GM21737 (cell line): ENCODE data around the gene PHACTR2.

ENCODE experiments used
- ATAC-seq: cut with Tn5 transposase; IDR thresholded peaks from one replicate; pipeline ENCODE4 v1.9.1; 2021; ENCODE audit warnings: mild to moderate bottlenecking, moderate library complexity; ENCODE audit not compliant: unreplicated experiment

Gene PHACTR2

DNA sequence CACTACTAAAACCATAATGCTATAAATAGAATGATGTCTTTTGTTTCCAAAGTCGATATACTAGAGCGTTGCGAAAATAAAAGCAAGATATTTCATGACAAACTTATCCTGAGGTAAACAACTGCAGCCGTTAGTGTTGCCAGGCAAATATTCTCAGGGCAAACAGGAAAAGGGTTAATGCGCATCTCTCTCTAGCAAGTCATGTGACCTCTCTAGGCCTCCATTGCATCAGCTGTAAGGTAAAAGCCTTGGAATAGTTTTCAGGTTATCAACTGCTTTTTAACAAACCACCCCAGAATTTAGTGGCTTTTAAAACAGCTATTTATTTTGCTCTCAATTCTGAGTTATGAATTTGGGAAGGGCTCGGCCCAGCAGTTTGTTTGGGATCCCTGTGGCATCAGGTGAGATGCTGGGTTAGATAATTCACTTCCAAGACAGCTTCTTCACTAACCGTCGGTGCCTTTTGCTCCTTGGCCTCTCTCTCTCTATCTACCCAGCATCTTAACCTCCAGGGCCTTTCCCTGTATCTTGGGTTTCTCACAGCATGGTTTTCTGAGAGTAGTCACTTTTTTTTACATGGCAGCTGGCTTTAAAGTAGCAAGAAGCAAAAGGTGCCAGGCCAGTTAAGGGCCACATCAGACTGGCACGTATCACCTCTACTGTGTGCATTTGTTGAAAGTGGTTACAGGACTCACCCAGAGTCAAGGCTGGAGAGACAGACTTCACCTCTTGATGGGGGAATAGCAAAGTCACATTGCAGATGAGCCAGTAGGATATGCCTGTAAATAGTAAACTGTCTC is 126.2 kb downstream of the PHACTR2 start:
- ATAC-seq = no peak

DNA sequence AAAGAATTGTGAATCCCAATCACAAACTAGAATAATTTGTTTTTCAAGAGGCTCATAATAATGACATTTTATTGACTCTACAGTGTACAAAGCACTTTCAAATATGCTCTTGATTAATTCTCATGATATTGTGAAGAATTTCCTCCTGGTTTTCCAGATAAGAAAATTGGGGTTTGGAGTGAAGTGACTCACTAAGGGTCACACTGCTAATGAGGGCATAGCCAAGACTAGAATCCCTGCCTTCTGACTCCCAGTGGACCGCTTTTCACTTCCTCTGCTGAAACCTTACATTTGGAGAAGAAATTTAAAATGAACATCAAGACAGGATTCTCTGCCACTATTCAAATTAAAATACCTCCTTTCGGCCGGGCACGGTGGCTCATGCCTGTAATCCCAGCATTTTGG is 127.1 kb downstream of the PHACTR2 start:
- ATAC-seq = no peak

DNA sequence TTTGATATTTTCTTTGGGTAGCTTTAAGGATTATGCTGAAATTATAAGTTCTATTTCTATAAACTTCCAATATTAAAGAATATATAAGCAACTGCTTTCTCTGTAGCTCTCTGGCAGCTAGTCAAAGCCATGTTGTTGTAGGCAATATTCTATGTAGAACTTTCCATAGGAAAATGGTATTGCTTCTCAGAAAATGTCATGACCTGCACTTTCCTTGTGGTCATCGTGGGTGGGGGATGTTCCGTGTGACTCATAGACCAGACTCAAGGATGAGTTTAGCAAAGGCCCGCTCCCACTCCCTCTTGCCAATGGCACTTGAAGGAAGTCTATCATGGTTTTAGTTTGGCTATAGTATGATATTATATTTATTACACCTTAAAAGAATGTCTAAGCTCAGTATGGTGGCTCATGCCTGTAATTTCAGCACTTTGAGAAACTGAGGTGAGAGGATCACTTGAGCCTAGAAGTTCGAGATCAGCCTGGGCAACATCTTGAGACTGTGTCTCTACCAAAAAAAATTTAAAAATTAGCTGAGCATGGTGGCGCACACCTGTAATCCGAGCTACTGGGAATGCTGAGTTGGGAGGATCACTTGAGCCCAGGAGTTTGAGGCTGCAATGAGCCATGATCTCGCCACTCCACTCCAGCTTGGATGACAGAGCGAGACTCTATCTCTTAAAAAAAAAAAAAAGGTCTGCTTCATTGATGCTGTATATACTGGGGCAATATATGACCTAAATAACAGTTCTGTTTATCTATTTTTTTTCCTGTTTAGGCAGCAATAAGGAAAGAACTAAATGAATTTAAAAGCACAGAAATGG is 128.7 kb downstream of the PHACTR2 start:
- ATAC-seq = no peak

DNA sequence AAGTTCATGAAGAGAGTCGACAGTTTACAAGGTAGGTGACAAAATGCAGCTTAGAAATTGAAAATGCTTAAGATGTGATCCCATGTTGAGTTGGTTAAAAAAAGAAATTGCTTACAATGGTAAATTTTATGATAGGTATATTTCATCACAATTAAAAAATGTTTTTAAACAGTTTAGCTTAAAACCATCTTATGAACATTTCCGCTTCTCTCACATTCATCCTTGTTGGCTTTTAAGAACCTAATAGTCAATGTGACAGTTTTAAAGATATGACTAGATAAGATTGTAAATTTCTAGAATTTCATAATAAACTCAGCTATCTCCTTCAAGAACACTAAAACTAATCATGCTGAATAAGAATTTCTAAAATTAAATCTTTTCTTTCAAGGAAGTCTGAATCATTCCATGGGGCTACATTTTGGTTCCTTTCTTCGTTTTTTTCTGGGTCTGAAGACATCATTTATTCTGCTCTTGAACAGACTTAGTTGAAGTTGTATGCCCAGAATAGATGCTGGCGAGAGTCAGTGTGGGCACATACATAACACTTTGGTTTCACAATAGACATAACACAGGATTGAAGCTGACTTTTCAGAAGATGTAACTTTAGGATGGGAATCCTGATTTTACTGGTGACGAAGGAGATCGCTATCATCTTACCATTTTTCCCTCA is 129.5 kb downstream of the PHACTR2 start:
- ATAC-seq = no peak

DNA sequence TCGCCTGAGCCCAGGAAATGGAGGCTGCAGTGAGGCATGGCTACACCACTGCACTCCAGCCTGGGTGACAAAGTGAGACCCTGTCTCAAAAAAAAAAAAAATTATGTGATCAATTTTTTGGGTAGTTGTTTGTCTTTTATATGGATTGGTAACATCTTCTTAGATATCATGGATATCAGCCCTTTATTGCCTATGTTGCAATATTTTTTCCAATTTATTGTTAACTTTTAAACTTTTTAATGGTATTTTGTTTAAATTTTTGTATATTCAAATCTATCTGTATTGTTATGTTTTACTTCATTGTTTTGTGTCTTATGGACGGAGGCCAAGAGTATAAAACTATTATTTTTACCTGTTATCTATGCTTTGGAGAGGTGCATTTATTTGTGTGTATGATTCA is 133.0 kb downstream of the PHACTR2 start:
- ATAC-seq = no peak

DNA sequence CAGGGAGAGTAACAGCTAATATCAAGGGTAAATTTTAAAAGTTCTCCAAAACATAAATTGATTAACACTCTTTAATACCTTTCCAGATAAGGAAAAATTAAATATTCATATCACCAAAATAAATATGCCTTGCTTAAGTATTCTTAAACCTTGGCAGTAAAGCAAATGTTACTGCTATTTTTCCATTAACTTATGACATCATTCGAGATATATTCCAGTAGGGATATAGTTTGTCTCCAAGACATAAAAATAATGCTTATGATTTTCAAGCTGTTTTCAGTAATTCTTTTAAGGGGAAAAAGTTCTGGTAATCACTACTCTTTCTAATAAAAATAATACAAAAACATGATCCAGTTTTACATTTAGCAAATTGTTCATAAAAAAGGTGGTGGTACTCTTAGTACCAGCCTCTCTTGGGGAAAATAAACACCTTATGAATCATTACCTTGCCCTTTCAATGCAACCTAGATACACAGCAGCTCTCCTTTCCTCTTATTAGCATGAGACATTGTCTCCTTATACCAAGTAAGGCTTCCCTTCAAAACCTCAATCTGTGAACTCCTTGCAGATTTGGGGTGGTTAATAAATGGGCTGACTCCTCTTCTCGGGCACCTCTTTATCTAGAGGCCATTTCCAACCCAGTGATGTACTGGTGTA is 133.9 kb downstream of the PHACTR2 start:
- ATAC-seq = no peak

DNA sequence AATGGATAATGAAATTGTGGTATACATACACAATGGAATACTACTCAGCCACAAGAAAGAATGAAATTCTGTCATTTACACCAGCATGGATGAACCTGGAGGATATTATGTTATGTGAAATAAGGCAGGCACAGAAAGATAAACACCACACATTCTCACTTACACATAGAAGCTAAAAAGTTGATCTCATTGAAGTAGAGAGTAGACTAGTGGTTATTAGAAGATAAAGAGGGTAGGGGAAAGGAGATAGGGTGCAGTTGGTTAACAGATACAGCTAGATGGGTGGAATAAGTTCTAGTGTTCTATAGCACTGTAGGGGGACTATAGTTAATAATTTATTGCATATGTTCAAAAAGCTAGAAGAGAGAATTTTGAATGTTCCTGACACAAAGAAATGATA is 139.9 kb downstream of the PHACTR2 start:
- no peak for ATAC-seq

DNA sequence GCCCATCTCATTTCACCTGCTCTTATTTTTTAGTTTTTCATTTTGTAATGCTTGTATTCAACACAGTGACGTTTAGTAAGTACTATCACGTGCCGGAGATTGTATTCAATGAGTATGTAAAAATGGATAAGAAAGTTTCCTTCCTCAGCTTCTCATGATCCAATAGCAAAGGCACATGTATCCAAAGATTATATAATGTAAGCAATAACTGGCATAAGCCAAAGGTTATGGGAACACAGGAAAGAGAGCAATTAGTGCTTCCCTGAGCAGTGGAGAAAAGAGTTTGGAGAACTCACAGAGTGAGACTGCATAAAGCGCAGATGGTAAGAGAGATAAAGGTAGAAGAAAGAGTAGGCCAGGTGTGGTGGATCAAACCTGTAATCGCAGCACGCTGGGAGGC is 143.6 kb downstream of the PHACTR2 start:
- no peak for ATAC-seq

DNA sequence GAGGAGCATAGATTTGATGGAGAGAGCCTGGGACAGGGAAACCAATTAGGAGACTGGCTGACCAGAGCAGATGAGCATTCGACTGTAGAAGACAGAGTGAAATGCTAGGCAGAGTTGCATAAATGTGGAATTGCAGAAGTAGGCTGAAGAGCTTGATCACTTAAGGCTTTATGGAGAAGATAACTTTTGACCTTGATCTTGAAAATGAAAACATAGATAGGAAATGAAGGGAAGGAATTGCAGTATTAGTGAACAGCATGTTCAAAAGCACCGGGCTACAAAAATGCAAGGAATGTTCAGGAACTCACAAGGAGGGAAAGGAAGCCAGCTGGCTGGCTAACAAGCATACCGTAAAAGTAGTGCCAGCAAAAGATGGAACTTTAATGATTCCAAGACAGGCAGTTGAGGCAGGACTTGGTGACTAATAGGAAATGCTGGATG is 144.8 kb downstream of the PHACTR2 start:
- no peak for ATAC-seq

DNA sequence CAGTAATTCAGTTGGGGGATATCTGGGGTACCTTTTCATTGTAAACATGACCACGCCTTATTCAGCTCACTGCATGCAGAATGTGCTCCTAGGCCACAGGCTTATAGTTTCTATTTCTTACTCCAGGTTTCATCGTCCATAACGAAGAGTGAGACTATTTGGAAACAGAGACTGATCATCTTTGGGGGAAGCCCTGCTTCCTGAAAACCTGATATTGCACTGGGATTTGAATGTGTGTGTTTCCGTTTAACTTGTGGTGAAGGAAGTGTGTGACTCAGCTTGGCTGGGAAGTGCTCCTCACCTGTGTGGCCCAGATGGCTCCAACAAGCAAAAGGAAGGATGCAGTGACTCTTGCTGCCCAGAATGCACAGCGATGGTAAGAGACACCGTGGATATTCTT is 145.8 kb downstream of the PHACTR2 start:
- no peak for ATAC-seq

DNA sequence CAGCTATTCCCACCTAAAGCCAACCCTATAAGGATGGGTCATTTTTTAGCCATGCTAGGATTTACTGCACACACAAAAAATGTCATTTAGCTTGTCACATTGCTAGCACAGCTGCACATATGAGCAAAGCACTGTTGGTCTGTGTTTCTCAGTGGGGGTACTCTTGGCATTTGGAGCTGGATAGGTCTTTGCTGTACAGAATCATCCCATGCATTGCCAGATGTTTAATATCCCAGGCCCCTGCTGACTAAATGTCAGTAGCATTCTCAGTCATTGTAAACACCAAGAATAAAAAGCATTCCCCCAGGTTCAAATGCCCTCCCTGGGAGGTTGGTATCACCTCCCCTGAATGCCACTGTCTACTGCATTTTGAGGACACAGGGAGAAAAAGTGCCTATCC is 150.8 kb downstream of the PHACTR2 start:
- ATAC-seq = no peak

DNA sequence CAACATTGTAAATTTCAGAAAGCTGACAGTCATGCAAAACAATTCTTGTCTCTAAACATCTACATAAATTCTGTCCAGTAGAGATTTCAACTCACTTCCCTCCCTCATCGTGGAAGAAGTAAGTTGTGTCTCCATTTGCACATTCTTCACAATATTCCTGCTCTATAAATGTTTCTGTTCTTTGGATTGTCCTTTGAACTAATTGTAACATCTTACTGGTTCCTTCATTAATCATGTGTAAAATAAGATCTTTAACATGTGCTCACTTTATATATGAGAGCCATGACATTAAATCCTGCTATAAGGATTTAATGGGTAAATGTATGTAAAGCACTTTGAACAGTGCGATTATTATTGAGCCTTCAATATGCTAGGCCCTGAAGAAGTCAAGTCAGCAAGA is 158.4 kb downstream of the PHACTR2 start:
- ATAC-seq = no peak

DNA sequence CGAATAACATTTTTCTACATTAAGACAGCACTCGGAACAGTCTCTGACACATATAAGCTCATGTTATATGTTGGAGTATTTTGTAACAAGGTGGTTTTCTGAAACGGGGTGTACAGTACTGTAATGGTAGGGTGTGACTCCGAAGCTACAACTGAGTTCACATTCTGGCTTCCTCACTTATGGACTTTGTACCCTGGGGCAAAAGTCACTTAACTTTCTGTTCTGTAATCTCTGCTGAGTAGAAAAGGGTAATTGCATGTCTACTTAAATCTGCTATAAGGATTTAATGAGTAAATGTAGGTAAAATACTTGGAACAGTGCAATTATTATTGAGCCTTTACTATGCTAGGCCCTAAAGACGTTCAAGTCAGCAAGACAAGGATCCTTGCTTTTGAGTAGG is 160.6 kb downstream of the PHACTR2 start:
- ATAC-seq = no peak

DNA sequence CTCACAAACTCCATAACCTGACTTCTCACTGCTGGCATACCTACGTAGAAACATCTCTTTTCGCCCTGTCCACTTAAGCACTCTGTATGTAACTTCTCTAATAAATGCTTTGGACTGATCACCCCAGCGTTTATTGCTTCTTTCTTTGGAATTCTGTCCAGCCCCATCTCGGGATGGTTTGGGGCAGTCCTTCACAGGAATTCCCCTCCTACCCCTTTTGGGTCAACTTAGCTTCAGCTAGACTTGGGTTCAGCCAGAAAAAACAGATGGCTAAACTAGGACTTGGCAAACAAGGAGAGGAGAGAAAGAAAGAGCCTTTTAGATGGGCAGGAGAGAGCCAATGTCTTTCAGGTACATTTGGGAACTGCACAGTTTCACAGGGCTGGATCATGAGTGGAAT is 161.4 kb downstream of the PHACTR2 start:
- no peak for ATAC-seq

DNA sequence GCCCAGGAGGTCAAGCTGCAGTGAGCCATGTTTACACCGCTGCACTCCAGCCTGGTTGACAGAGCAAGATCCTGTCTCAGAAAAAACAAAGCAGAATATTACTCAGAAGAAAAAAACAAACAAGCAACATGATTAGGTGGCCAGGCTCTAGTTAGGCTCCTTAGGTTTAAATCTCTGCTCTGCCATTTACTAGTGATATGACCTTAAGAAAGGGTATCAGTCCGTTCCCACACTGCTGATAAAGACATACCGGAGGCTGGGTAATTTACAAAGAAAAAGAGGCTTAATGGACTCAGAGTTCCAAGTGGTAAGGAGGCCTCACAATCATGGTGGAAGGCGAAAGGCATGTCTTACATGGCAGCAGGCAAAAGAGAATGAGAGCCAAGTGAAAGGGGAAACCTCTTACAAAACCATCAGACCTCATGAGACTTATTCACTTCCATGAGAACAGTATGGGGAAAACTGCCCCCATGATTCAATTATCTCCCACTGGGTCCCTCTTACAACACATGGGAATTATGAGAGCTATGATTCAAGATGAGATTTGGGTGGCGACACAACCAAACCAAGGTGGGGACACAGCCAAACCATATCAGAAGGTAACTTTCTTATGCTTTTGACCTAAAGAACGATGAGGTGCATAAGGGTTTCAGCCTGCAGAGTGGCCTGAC is 163.0 kb downstream of the PHACTR2 start:
- ATAC-seq = no peak

DNA sequence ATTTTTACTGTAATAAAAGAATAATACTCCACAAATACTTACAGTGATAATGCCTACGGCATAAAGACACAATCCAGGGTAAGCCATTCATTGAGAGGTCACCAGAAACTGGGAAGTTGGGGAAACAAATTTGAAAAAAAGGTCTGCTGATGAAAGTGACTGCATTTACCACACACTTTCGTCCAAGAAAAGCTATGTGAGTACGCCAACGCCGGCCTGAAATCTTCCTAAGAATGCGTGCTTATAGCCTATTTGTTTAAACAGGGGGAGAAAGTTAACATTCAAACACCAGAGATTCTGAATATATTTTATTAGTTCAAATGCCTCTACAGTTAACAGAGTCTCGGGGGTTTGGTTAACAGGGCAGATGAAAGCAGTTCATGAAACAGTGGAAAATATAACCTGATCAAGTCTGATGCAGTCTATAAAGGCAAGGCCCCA is 164.7 kb downstream of the PHACTR2 start:
- ATAC-seq = no peak

DNA sequence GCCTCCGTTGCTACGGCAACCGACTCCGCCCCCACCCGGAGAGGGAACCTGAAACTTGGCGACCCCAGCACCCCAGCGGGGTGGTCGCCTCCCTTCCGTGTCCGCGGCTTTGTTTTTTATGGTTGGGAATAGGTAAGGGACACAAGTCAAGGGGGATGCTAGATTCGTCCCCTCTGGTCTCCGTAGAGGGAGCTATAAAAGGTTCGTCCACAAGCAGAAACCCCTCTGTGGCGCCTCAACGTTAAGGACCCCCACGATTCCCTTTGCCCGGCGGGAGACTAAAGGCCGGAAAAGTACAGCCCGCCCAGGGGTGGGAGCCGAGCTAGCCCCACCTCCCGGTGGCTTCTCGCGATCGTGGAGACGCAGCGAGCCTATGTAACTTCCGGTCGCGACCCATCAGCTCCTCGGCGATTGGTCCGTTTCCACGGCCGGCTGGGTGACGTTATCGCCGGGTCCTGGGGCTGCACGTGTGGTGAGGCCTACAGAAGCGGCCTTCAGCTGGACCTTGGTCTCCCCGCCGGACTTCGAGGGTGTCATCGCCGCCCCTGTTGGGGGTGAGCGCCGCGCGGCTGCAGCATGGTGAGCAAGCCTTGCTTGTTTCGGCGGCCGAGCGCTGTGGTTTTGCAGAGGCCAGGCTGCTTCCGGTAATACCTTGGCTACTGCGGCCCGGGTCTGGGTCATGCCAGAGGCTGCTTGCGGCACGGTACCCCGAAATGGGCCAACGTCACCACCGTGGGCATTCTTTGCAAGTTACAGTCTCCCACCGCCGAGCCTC is 165.3 kb downstream of the PHACTR2 start, which contains the start of gene LTV1:
Gene LTV1 (plus strand): TSS at position 437 of the 775 bp plus-strand sequence. CDS start 140 bp downstream, at position 577.
- peak; percentile 100 for ATAC-seq

DNA sequence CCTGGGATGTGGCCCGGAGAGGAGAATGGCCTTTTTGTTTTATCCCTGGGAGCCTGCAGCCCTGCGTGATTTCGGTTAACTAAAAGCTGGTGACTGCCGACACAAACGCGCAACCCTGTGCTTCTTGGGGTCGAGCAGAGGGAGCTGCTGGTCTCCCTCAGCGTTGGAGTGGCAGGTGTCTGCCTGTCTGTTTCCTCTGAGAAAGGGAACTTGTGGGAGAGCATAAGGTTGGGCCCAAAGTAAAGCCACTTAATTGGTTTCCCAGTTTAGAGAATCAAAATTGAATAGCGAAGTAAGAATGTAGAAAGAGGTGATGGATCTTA is 165.9 kb downstream of the PHACTR2 start:
- peak; percentile 8 for ATAC-seq

DNA sequence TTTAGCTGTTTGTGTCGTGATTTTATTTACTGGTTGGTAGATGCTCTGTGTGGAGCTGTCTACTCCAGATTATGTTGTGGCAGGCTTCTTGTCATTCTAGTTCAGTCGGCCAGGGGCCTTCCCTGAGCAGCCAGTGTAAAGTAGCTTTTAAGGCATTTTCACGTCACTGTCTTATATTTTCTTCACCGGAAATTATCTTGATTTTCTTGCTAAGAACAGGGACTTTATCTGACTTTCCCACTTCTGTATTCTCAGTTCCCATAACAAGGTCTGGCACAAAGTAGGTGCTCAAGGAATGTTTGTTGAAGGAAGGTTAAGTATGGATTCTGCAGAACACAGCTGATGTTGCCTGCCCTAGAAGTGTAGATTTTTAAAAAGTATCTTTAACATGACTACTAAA is 166.2 kb downstream of the PHACTR2 start:
- no peak for ATAC-seq

DNA sequence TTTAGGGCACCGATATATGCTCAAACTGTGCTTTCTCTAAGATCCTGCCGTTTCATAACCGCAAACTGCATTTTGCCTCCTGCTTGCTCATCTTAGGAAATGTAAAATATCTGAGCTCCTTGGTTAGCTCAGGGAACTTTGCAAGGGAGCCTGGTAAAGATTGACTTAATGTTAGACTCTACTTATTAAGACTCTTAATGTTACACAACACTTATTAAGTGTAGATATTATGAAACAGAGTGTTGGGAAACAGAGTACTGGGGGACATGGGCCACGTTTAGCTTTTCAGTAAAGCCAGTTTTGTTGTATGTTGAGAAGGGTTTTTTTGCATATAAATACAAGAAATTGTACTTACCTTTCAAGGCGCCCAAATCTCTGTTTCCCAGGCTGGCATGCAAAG is 167.3 kb downstream of the PHACTR2 start:
- ATAC-seq = no peak
